ENCODE measurements around the gene MAGEF1.

GRCh38 chr3:184674626-184675025 lies 37.2 kb downstream of the MAGEF1 start:
- no peak for TF ChIP-seq CTCF (IDR thresholded peaks at IDR 0.05)
- TF ChIP-seq POLR2AphosphoS5 (IDR thresholded peaks at IDR 0.05) = no peak
- no peak for TF ChIP-seq POLR2A (IDR thresholded peaks at IDR 0.05)
